Measurements from ENCODE around the gene KLHL7.

The KLHL7 gene

DNA sequence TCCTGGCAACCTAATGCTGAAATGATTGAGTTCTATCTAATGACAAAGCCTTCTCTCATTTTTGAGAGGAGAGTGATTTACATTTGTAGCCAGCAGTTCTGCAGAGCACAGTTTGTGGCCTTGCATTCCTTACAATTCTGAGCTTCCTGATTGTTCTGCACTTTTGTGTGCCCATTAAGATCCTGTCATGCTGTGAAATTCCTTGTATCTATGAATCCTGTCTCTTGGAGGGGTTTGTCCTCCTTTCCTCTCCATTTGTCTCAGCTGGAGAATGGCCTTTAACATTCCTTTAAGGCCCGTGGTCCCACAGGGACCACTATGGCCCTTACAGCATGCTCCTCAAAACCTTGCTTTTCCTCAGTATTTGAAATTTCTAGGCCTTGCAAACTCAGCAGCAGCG lies 10.4 kb downstream of the KLHL7 start:
- Histone ChIP-seq H4K20me1 (ENCODE audit: insufficient read depth) (no peaks in the 10 kb centered on the region), H3K79me2 (ENCODE audit: insufficient read depth, low read depth) (no peaks in the 10 kb centered on the region), H3K4me1 (ENCODE audit: low read depth, poor library complexity, severe bottlenecking) (no peaks in the 10 kb centered on the region), H3K27me3 (ENCODE audit: insufficient read depth, low read depth) (no peaks in the 10 kb centered on the region), H3K9ac (no peak overlapping the region), H3K27ac (no peak overlapping the region), H3K4me3 (IDR thresholded peaks at IDR 0.05; ENCODE audit: insufficient read depth, low read depth, low read length) (no peak overlapping the region), H3K36me3 (ENCODE audit: insufficient read depth) (no peaks in the 10 kb centered on the region), H3K4me2 (no peak overlapping the region), H2AFZ (ENCODE audit: low read depth) (no peak overlapping the region)
- TF ChIP-seq, protein P1, sequence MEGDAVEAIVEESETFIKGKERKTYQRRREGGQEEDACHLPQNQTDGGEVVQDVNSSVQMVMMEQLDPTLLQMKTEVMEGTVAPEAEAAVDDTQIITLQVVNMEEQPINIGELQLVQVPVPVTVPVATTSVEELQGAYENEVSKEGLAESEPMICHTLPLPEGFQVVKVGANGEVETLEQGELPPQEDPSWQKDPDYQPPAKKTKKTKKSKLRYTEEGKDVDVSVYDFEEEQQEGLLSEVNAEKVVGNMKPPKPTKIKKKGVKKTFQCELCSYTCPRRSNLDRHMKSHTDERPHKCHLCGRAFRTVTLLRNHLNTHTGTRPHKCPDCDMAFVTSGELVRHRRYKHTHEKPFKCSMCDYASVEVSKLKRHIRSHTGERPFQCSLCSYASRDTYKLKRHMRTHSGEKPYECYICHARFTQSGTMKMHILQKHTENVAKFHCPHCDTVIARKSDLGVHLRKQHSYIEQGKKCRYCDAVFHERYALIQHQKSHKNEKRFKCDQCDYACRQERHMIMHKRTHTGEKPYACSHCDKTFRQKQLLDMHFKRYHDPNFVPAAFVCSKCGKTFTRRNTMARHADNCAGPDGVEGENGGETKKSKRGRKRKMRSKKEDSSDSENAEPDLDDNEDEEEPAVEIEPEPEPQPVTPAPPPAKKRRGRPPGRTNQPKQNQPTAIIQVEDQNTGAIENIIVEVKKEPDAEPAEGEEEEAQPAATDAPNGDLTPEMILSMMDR (conservative IDR thresholded peaks at IDR 0.05; ENCODE audit: low read depth, low read length): no peak

DNA sequence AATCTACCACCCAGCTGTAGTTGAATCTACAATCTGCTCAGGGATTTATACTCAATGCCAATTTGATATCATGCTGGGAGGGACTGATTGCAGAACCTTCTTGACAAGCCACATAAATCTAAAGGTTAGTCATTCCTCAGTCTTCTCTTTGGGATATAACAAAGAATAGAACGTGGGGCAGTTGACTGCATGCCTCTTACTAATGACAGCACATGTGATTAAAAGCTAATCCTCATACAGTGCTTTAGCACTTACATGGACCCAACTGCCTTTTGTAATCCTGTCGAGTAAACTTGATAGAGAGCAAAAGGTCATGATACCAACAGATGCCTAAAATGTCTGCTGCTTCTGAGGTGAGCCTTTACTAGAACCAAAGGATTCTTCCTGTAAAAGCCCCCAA lies 12.3 kb downstream of the KLHL7 start:
- no peaks in the 10 kb centered on the region for H4K20me1 ChIP-seq (ENCODE audit: insufficient read depth)
- no peaks in the 10 kb centered on the region for H3K36me3 ChIP-seq (ENCODE audit: insufficient read depth)
- TF ChIP-seq, protein P1 (conservative IDR thresholded peaks at IDR 0.05; ENCODE audit: low read depth, low read length): no peak
- no peak overlapping the region for H2AFZ ChIP-seq (ENCODE audit: low read depth)
- H3K27me3 ChIP-seq (ENCODE audit: insufficient read depth, low read depth): no peaks in the 10 kb centered on the region
- no peak overlapping the region for H3K27ac ChIP-seq
- no peak overlapping the region for H3K4me2 ChIP-seq
- no peak overlapping the region for H3K4me3 ChIP-seq (IDR thresholded peaks at IDR 0.05; ENCODE audit: insufficient read depth, low read depth, low read length)
- no peaks in the 10 kb centered on the region for H3K79me2 ChIP-seq (ENCODE audit: insufficient read depth, low read depth)
- no peaks in the 10 kb centered on the region for H3K4me1 ChIP-seq (ENCODE audit: low read depth, poor library complexity, severe bottlenecking)
- no peak overlapping the region for H3K9ac ChIP-seq

DNA sequence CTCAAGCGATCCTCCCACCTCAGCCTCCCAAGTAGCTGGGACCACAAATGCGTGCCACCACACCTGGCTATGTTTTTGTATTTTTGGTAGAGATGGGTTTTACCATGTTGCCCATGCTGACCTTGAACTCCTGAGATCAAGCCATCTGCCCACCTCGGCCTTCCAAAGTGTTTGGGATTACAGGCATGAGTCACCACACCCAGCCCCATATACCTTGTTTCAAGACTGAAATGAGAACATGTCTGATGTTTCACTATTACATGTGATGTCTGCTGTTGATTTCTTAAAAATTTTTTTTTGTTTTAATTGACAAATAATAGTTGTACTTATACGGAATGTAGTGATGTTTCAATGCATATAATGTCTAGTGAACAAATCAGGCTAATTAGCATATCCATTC lies 14.5 kb downstream of the KLHL7 start:
- Histone ChIP-seq H3K4me1 (ENCODE audit: low read depth, poor library complexity, severe bottlenecking) (no peaks in the 10 kb centered on the region), H3K27me3 (ENCODE audit: insufficient read depth, low read depth) (no peaks in the 10 kb centered on the region), H2AFZ (ENCODE audit: low read depth) (no peak overlapping the region), H4K20me1 (ENCODE audit: insufficient read depth) (no peaks in the 10 kb centered on the region), H3K4me3 (IDR thresholded peaks at IDR 0.05; ENCODE audit: insufficient read depth, low read depth, low read length) (no peak overlapping the region), H3K36me3 (ENCODE audit: insufficient read depth) (no peaks in the 10 kb centered on the region), H3K27ac (no peak overlapping the region), H3K9ac (no peak overlapping the region), H3K79me2 (ENCODE audit: insufficient read depth, low read depth) (no peaks in the 10 kb centered on the region), H3K4me2 (no peak overlapping the region)
- TF ChIP-seq, protein P1 (conservative IDR thresholded peaks at IDR 0.05; ENCODE audit: low read depth, low read length): no peak

DNA sequence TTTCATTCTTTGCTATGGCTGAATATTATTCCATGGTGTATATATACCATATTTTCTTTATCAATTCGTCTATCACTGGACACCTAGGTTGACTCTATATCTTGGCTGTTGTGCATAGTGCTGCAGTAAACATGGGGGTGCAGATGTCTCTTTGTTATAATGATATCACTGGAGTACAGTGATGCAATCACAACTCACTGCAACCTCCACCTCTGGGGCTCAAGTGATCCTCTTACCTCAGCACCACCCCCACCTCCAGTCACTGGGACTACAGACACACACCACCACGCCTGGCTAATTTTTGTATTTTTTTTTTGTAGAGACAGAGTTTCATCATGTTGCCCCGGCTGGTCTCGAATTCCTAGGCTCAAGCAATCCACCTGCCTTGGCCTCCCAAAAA lies 15.6 kb downstream of the KLHL7 start:
- no peak overlapping the region for H3K9ac ChIP-seq
- H2AFZ ChIP-seq (ENCODE audit: low read depth): no peak overlapping the region
- TF ChIP-seq, protein P1 (conservative IDR thresholded peaks at IDR 0.05; ENCODE audit: low read depth, low read length): no peak
- H4K20me1 ChIP-seq (ENCODE audit: insufficient read depth): no peaks in the 10 kb centered on the region
- H3K36me3 ChIP-seq (ENCODE audit: insufficient read depth): no peaks in the 10 kb centered on the region
- H3K27me3 ChIP-seq (ENCODE audit: insufficient read depth, low read depth): no peaks in the 10 kb centered on the region
- no peak overlapping the region for H3K4me3 ChIP-seq (IDR thresholded peaks at IDR 0.05; ENCODE audit: insufficient read depth, low read depth, low read length)
- no peak overlapping the region for H3K27ac ChIP-seq
- no peaks in the 10 kb centered on the region for H3K79me2 ChIP-seq (ENCODE audit: insufficient read depth, low read depth)
- no peaks in the 10 kb centered on the region for H3K4me1 ChIP-seq (ENCODE audit: low read depth, poor library complexity, severe bottlenecking)
- no peak overlapping the region for H3K4me2 ChIP-seq

DNA sequence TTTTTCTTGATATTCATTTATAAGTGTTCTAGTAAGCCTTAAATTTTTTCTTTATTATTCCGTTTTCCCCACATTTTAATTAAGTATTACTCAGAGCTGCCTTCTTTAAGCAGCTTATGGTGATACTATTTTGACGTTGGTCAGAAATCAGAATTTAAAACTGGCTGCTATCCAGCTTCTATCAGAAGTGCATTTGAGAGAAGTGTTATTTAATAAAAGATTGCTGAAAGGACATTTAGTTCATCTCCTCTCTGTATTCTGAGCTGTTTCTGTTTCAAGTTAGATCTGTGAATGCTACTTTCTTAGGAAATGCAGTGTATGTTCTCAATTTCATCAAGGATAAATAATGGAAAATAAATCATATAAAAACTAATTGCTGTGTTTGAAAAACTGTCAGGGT lies 17.4 kb downstream of the KLHL7 start:
- no peaks in the 10 kb centered on the region for H3K4me1 ChIP-seq (ENCODE audit: low read depth, poor library complexity, severe bottlenecking)
- no peak overlapping the region for H2AFZ ChIP-seq (ENCODE audit: low read depth)
- no peaks in the 10 kb centered on the region for H3K27me3 ChIP-seq (ENCODE audit: insufficient read depth, low read depth)
- no peak overlapping the region for H3K4me3 ChIP-seq (IDR thresholded peaks at IDR 0.05; ENCODE audit: insufficient read depth, low read depth, low read length)
- no peaks in the 10 kb centered on the region for H3K79me2 ChIP-seq (ENCODE audit: insufficient read depth, low read depth)
- H3K4me2 ChIP-seq: no peak overlapping the region
- TF ChIP-seq, protein P1 (conservative IDR thresholded peaks at IDR 0.05; ENCODE audit: low read depth, low read length): no peak
- no peaks in the 10 kb centered on the region for H3K36me3 ChIP-seq (ENCODE audit: insufficient read depth)
- no peaks in the 10 kb centered on the region for H4K20me1 ChIP-seq (ENCODE audit: insufficient read depth)
- H3K27ac ChIP-seq: no peak overlapping the region
- H3K9ac ChIP-seq: no peak overlapping the region
